T47D (cell line): ENCODE data around the gene MAP3K4.
A peak's percentile ranks its signal among the peaks of the same experiment; 100 is the strongest.

ENCODE experiments used
- DNase-seq, 2 experiments: peaks; one replicate each; pipeline versions ENCODE4 v3.0.0 to v3.0.0-alpha.2; 2011 to 2012; ENCODE audit warnings: low read depth in 1 of 2, low spot score in 1 of 2
- JUND ChIP-seq: IDR thresholded peaks from 2 replicates; pipeline ENCODE4 v1.6.1; 2012; ENCODE audit warnings: low read depth
- in situ Hi-C: cut with HindIII; loops from 2 replicates; pipeline ENCODE4 v1.10.0; 2016; ENCODE audit warnings: low sequenced_read_pairs, low pct_unique_long_range_greater_than_20kb

The MAP3K4 gene

DNA sequence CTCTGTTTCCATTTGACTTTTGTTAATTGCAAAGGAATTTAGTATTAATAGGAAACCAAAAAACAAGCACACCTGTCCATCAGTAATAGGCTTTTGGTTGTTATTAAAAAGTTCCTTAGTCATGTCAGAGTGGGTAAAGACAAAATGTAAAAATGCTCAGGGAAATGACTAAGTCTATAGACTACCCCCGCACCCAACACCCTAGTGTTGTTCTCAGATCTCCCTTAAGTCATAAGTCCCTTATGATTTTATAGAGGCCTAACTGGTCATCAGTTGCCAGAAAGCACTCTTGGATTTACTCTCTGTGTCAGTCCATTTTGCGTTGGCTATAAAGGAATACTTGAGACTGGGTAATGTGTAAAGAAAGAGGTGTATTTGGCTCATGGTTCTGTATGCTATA lies 52.8 kb downstream of the MAP3K4 start:
- TF ChIP-seq JUND: no peak
- DNase-seq: no peak
- in situ Hi-C loops: no loop called here

GRCh38 chr6:161048641-161049040 lies 57.1 kb downstream of the MAP3K4 start:
- DNase-seq: no peak
- in situ Hi-C loops: no loop called here

DNA sequence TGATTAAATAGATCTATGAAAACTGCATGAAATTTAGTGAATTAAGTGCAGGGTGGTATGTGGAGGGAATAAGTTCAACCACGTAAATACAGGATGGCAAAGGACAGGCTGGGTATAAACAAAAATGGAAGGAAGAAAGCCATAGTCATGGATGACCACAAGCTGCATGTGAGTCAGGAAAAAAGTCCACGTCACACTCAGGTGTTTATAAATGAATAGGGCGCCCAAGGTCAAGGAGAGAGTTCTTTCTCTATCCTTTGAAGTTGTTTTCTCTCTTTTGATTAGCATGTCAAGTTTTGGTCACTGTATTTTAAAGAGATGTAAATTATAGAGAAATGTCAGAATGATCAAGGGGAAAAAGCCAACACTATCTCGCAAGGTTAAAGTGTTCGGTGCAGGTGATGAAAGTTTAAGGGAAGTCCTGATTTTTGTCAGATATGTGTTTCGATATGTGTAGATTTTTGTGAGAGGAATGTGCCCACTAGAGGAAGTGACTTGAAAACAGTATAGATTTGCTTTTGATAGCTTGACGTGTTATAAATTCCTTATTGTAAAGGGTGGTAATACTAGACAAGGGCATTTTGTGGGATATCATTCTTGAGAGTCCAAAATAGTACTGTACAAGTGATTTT lies 58.7 kb downstream of the MAP3K4 start:
- no peak for TF ChIP-seq JUND
- DNase-seq: no peak
- in situ Hi-C loops: no loop called here

More at GRCh38 chr6:161048641-161049040, 57.1 kb downstream of the MAP3K4 start:
- TF ChIP-seq JUND: no peak

DNA sequence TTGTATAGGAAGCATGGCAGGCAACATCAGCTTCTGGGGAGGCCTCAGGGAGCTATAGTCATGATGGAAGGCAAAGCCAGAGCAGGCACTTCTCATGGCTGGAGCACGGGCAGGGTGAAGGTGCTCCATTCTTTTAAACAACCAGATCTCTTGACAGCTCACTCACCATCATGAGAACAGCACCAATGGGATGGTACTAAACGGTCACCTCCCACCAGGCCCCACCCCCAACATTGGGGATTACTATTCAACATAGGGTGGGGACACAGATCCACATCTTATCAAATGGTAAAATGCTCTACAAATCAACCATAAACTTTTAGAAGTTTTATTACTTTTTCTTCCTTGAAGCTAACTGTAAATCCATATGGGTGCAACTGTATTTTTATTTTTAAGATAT lies 61.5 kb downstream of the MAP3K4 start:
- DNase-seq: no peak
- in situ Hi-C loops: no loop called here
- no peak for TF ChIP-seq JUND

GRCh38 chr6:161054876-161055275 lies 63.3 kb downstream of the MAP3K4 start:
- TF ChIP-seq JUND: no peak
- DNase-seq: peak in 1 of 2 experiments; percentile 12
- in situ Hi-C loops: no loop called here

GRCh38 chr6:161056451-161056850 lies 64.9 kb downstream of the MAP3K4 start:
- in situ Hi-C loops: no loop called here
- TF ChIP-seq JUND: no peak
- no peak for DNase-seq

- TF ChIP-seq JUND: no peak
- in situ Hi-C loops: no loop called here
- DNase-seq: no peak
Observed at GRCh38 chr6:161057103-161058091, 65.8 kb downstream of the MAP3K4 start.

- TF ChIP-seq JUND: no peak
- in situ Hi-C loops: no loop called here
- DNase-seq: no peak
Observed at GRCh38 chr6:161058741-161059140, 67.2 kb downstream of the MAP3K4 start.

DNA sequence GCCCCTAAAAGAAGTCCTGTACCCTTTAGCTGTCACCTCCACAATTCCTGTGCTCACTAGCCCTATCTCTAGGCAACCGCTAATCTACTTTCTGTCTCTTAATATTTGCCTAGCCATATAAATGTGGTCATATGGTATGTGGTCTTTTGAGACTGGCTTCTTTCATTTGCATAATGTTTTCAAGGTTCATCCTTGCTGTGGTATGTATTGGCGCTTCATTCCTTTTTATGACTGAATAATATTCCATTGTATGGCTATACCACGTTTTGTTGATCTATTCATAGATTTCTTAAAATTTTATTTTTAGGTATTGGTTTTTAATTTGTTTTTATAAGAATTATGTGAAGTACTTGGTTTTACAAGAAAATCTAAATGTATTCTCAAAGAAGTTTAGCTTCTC lies 70.0 kb downstream of the MAP3K4 start:
- TF ChIP-seq JUND: no peak
- DNase-seq: no peak
- in situ Hi-C loops: no loop called here

DNA sequence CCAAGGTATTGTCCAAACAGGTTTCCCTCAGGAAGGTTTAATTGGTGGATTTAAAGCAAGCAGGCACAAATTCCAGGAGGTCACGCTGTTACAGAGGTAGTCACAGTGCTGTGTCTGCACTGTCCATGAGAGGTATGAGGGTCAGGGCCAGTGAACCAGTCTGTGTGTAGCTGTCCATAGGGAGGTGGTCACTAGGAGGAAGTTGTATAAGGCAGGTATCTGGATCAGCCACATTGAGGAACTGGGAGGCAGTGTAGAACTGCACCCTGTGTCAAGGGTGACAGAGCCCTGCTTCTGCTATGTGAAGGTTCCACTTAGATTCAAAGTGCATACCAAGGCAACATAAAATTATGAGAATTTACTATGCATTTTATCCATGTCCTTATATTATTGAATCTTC lies 73.3 kb downstream of the MAP3K4 start:
- no peak for DNase-seq
- in situ Hi-C loops: no loop called here
- no peak for TF ChIP-seq JUND

- no peak for TF ChIP-seq JUND
- in situ Hi-C loops: no loop called here
- DNase-seq: no peak
Observed at GRCh38 chr6:161066511-161066910, 74.9 kb downstream of the MAP3K4 start.

DNA sequence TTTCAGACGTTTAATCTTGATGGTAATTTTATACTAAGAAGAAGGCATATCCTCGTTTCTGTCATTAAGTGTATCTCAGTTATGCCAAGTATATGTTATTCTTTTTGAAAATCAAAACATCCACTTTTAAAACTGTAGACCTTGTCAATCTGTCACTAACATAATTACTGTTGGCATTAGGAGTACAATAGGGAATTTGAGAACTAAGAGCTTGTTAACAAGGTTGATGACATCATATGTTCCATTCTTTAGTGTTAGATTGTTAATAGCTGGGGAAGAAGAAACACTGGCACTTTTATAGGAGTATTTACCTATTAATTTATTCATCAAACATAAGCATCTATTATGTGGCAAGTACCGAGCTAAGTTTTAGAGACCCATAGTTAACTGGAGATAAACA lies 76.2 kb downstream of the MAP3K4 start:
- no peak for DNase-seq
- in situ Hi-C loops: no loop called here
- no peak for TF ChIP-seq JUND

GRCh38 chr6:161068321-161068741 lies 76.8 kb downstream of the MAP3K4 start:
- in situ Hi-C loops: no loop called here
- DNase-seq: no peak
- no peak for TF ChIP-seq JUND
